ENCODE measurements around the gene MINDY4. TPM values are rescaled to one million over a fixed set of nuclear protein-coding genes. Genes with fewer than 3 reads are reported as not detected.

MINDY4 gene
- total and polyA plus RNA-seq, 2 of the 4 experiments (the other 2 are of a cell fraction), result 1.8 to 3.6 TPM

GRCh38 chr7:30836991-30837390 is 65.8 kb downstream of the MINDY4 start:
- Histone ChIP-seq H3K9me1 (ENCODE audit: insufficient read depth, low read length) (no peaks in the 10 kb centered on the region; the same call in 1 of the 2 replicates), H2BK120ac (ENCODE audit: low read depth, low read length) (no peak overlapping the region), H4K20me1 (ENCODE audit: insufficient read depth, low read length) (no peaks in the 10 kb centered on the region), H3K4me3 (ENCODE audit: insufficient read depth, low read depth, low read length) (no peak overlapping the region), H3K9me3 (ENCODE audit: control insufficient read depth, insufficient read depth, low read length) (peaks cover 3% of the 10 kb centered on the region; the same call in 1 of the 2 replicates), H4K8ac (ENCODE audit: low read depth in 2 of 2, low read length in 2 of 2) (no peak overlapping the region), H4K91ac (ENCODE audit: insufficient read depth, low read depth, low read length) (no peak overlapping the region), H3K18ac (ENCODE audit: low read depth, low read length) (no peak overlapping the region), H4K5ac (ENCODE audit: low read depth, low read length) (no peak overlapping the region), H3K4me2 (ENCODE audit: low read depth, low read length) (no peak overlapping the region), H2BK20ac (ENCODE audit: low read depth, low read length) (no peak overlapping the region), H3K14ac (replicated peaks; ENCODE audit: low read depth, low read length) (no peak overlapping the region), H3K27ac (ENCODE audit: insufficient read depth, low read length) (no peak overlapping the region), H3K4me1 (ENCODE audit: control insufficient read depth, insufficient read depth, low read length) (no peaks in the 10 kb centered on the region), H3K79me1 (ENCODE audit: low read depth in 1 of 2, low read length in 2 of 2) (no peaks in the 10 kb centered on the region), H2BK5ac (ENCODE audit: low read depth, low read length, poor library complexity, severe bottlenecking) (no peak overlapping the region), H3K27me3 (ENCODE audit: control insufficient read depth, insufficient read depth, low read length) (no peaks in the 10 kb centered on the region), H2AFZ (replicated peaks; ENCODE audit: low read length, poor library complexity) (peak overlapping the region; percentile 32), H3K56ac (ENCODE audit: extremely low read depth, insufficient read depth, low read length) (no peak overlapping the region), H3K23ac (ENCODE audit: low read depth, low read length) (no peak overlapping the region), H2BK15ac (ENCODE audit: low read depth, low read length) (no peak overlapping the region), H2AK9ac (replicated peaks; ENCODE audit: low read depth, low read length, poor library complexity) (no peak overlapping the region), H3K36me3 (ENCODE audit: control insufficient read depth, insufficient read depth, low read length) (no peaks in the 10 kb centered on the region), H3K4ac (ENCODE audit: low read depth, low read length) (no peak overlapping the region), H3K9ac (ENCODE audit: low read depth, low read length) (no peak overlapping the region), H2AK5ac (ENCODE audit: low read depth, low read length) (no peak overlapping the region)
- intact Hi-C loops (cut with micrococcal nuclease), result no loop called here
- in situ Hi-C loops (cut with MboI; ENCODE audit: low sequenced_read_pairs), result no loop called here
- DNase-seq (no peak), ATAC-seq (ENCODE audit: low read depth) (no peak)
- WGBS, 2 experiments (ENCODE audit: extremely low coverage in 2 of 2, insufficient read length in 1 of 2), result 20% methylated on average over 1 of the region's 7 CpGs; no CpG with 5 or more reads in 1 of the 2 experiments
- no TSS peak for BruUV-seq (replicated peaks)
- ChIA-PET CTCF (no interaction called here), POLR2A (ENCODE audit: unreplicated experiment) (no interaction called here)
- no peak for TF ChIP-seq RFX5 (IDR thresholded peaks at IDR 0.05; ENCODE audit: low read depth, low read length)
- TF ChIP-seq, protein P1, sequence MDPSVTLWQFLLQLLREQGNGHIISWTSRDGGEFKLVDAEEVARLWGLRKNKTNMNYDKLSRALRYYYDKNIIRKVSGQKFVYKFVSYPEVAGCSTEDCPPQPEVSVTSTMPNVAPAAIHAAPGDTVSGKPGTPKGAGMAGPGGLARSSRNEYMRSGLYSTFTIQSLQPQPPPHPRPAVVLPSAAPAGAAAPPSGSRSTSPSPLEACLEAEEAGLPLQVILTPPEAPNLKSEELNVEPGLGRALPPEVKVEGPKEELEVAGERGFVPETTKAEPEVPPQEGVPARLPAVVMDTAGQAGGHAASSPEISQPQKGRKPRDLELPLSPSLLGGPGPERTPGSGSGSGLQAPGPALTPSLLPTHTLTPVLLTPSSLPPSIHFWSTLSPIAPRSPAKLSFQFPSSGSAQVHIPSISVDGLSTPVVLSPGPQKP (IDR thresholded peaks at IDR 0.05; ENCODE audit: borderline replicate concordance, low read depth, low read length), result no peak
- dilution Hi-C loops (cut with HindIII; ENCODE audit: low sequenced_read_pairs, unreplicated experiment), result no loop called here

Data from IMR-90 (cell line).